Neural cell (in vitro differentiated cells): ENCODE results near the gene FBXL20. TPM values are rescaled to one million over a fixed set of nuclear protein-coding genes. Genes with fewer than 3 reads are reported as not detected.

Experiments used
- polyA plus RNA-seq: library from polyadenylated mRNA; depleted of rRNA; stranded (reverse); fragments of >200 nt; gene quantifications from 2 replicates; pipeline ENCODE4 v1.2.3, GENCODE V29; 2014

Gene FBXL20
- polyA plus RNA-seq, 1 donor from 2014 or later: 12.0 TPM

Other genes starting within 250 kb of the FBXL20 start
- gene PLXDC1, start 250.0 kb downstream of the FBXL20 start, polyA plus RNA-seq: 10.0 and 13.5 TPM in 2 replicates
- gene ARL5C, start 235.5 kb downstream of the FBXL20 start, polyA plus RNA-seq: not detected in 2 replicates
- 18.9 and 29.1 TPM in 2 replicates for gene CACNB1, start 204.0 kb downstream of the FBXL20 start, polyA plus RNA-seq
- 1,422 and 1,623 TPM in 2 replicates for gene RPL19, start 201.3 kb downstream of the FBXL20 start, polyA plus RNA-seq
- gene STAC2, start 175.7 kb downstream of the FBXL20 start, polyA plus RNA-seq: not detected in 2 replicates
- gene MED1, start 49.6 kb upstream of the FBXL20 start, polyA plus RNA-seq: 16.4 and 18.7 TPM in 2 replicates
- 10.4 and 21.7 TPM in 2 replicates for gene CDK12, start 59.9 kb upstream of the FBXL20 start, polyA plus RNA-seq
- gene NEUROD2, start 206.3 kb upstream of the FBXL20 start, polyA plus RNA-seq: not detected in 2 replicates
- gene PPP1R1B, start 225.3 kb upstream of the FBXL20 start, polyA plus RNA-seq: 1.8 and 3.5 TPM in 2 replicates
- gene STARD3, start 235.5 kb upstream of the FBXL20 start, polyA plus RNA-seq: 105 and 121 TPM in 2 replicates